ENCODE results near the gene DAZL.

GRCh38 chr3:16589867-16590624 is 15.2 kb downstream of the DAZL start:
- TF ChIP-seq CTCF (IDR thresholded peaks at IDR 0.05; ENCODE audit: low read length) (no peak), EZH2 (optimal IDR thresholded peaks at IDR 0.05; ENCODE audit: low read depth, low read length) (no peak)
